Sigmoid colon (tissue), 4 donors: ENCODE results near the gene SUPT3H.

ENCODE experiments used
- EP300 ChIP-seq, 4 donors: sonication (generic); formaldehyde crosslinking; IDR thresholded peaks; one replicate each; pipeline ENCODE4 v1.6.1; 2017; ENCODE audit warnings: antibody characterized with exemption in 4 of 4
- POLR2A ChIP-seq, 2 donors: fragments of 450-650 bp; IDR thresholded peaks; one replicate each; pipeline ENCODE4 v1.6.1; 2016; ENCODE audit warnings: antibody characterized with exemption in 2 of 2, mild to moderate bottlenecking in 2 of 2, moderate library complexity in 2 of 2
- POLR2AphosphoS5 ChIP-seq, 4 donors: sonication (generic); formaldehyde crosslinking; IDR thresholded peaks; one replicate each; pipeline ENCODE4 v1.6.1; 2017; ENCODE audit warnings: antibody characterized with exemption in 4 of 4
- TF ChIP-seq, protein P1 (sequence below), 4 experiments: fragments of 450-650 bp in 3 of 4; fragments of 200-600 bp in 1 of 4; IDR thresholded peaks; one replicate each; pipeline ENCODE4 v1.5.1; 2016 to 2019; ENCODE audit warnings: antibody characterized with exemption in 4 of 4, mild to moderate bottlenecking in 3 of 4, moderate library complexity in 2 of 4

DNA sequence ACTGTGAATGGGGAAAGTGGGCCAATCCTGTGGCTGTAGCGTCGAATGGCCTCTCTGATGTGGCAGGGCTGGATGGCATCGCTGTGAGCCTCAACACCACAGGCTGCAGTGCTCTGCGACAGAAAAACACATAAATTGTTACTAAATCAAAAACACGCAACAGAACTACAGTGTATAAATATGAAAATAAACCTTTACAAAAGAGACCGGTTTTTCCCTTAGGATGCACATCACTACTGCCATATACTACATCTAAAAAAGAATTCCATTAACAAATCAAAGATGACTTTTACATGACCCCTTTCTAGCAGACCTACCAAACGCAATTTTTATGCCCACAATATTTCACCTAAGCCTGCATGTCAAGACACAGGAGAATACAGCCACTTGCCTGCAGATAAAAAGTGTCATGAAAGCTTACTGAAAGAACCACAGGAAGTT is 445.1 kb downstream of the SUPT3H start:
- TF ChIP-seq, protein P1, sequence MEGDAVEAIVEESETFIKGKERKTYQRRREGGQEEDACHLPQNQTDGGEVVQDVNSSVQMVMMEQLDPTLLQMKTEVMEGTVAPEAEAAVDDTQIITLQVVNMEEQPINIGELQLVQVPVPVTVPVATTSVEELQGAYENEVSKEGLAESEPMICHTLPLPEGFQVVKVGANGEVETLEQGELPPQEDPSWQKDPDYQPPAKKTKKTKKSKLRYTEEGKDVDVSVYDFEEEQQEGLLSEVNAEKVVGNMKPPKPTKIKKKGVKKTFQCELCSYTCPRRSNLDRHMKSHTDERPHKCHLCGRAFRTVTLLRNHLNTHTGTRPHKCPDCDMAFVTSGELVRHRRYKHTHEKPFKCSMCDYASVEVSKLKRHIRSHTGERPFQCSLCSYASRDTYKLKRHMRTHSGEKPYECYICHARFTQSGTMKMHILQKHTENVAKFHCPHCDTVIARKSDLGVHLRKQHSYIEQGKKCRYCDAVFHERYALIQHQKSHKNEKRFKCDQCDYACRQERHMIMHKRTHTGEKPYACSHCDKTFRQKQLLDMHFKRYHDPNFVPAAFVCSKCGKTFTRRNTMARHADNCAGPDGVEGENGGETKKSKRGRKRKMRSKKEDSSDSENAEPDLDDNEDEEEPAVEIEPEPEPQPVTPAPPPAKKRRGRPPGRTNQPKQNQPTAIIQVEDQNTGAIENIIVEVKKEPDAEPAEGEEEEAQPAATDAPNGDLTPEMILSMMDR (IDR thresholded peaks at IDR 0.05): no peak
- TF ChIP-seq POLR2A (IDR thresholded peaks at IDR 0.05): no peak
- TF ChIP-seq POLR2AphosphoS5 (IDR thresholded peaks at IDR 0.05): no peak
- no peak for TF ChIP-seq EP300 (IDR thresholded peaks at IDR 0.05)
